GM12865 (cell line): ENCODE data around the gene LSM2.

Experiments used
- DNase-seq: peaks from one replicate; pipeline ENCODE4 v3.0.0; 2010; ENCODE audit warnings: low read depth
- H3K4me3 ChIP-seq: 2 replicates; pipeline ENCODE4 v1.5.1; 2011; ENCODE audit warnings: mild to moderate bottlenecking, low read depth, low read length, control low read depth
- TF ChIP-seq, protein P1 (sequence below): IDR thresholded peaks from 2 replicates; pipeline ENCODE4 v1.5.1; 2011; ENCODE audit warnings: low read length, control low read depth, low read depth, inconsistent platforms; ENCODE audit not compliant: insufficient read depth; ENCODE audit errors: missing control alignments

The LSM2 gene

GRCh38 chr6:31834367-31835250, 27.8 kb upstream of the LSM2 start:
- H3K4me3 ChIP-seq, result peak overlapping the region; percentile 76
- DNase-seq, result peak; percentile 94
- TF ChIP-seq, protein P1, sequence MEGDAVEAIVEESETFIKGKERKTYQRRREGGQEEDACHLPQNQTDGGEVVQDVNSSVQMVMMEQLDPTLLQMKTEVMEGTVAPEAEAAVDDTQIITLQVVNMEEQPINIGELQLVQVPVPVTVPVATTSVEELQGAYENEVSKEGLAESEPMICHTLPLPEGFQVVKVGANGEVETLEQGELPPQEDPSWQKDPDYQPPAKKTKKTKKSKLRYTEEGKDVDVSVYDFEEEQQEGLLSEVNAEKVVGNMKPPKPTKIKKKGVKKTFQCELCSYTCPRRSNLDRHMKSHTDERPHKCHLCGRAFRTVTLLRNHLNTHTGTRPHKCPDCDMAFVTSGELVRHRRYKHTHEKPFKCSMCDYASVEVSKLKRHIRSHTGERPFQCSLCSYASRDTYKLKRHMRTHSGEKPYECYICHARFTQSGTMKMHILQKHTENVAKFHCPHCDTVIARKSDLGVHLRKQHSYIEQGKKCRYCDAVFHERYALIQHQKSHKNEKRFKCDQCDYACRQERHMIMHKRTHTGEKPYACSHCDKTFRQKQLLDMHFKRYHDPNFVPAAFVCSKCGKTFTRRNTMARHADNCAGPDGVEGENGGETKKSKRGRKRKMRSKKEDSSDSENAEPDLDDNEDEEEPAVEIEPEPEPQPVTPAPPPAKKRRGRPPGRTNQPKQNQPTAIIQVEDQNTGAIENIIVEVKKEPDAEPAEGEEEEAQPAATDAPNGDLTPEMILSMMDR, result no peak

GRCh38 chr6:31831350-31832215, 24.8 kb upstream of the LSM2 start:
- TF ChIP-seq, protein P1, result no peak
- DNase-seq, result no peak
- H3K4me3 ChIP-seq, result peak overlapping the region; percentile 83

- peak overlapping the region; percentile 83 for H3K4me3 ChIP-seq
- DNase-seq, result no peak
- TF ChIP-seq, protein P1, result no peak
Observed at GRCh38 chr6:31830886-31831335, 24.1 kb upstream of the LSM2 start.

GRCh38 chr6:31829633-31830283, 23.0 kb upstream of the LSM2 start:
- DNase-seq, result peak; percentile 45

DNA sequence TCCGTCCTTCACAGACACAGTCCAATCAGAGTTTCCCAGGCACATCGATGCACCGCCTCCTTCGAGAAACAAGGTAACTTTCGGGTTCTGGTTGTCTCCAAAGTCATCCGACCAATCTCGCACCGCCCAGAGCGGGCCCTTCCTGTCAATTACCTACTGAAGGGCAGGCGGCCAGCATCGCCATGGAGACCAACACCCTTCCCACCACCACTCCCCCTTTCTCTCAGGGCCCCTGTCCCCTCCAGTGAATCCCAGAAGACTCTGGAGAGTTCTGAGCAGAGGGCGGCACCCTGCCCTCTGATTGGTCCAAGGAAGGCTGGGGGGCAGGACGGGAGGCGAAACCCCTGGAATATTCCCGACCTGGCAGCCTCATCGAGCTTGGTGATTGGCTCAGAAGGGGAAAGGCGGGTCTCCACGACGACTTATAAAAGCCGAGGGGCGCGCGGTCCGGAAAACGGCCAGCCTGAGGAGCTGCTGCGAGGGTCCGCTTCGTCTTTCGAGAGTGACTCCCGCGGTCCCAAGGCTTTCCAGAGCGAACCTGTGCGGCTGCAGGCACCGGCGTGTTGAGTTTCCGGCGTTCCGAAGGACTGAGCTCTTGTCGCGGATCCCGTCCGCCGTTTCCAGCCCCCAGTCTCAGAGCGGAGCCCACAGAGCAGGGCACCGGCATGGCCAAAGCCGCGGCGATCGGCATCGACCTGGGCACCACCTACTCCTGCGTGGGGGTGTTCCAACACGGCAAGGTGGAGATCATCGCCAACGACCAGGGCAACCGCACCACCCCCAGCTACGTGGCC, 20.7 kb upstream of the LSM2 start, which contains the start of gene HSPA1B:
Gene HSPA1B, plus strand, starts transcription at position 453 of the 794 bp plus-strand sequence. Its CDS starts 213 bp downstream, at position 666.
- DNase-seq, result peak; percentile 99
- TF ChIP-seq, protein P1, result no peak
- peak within 1 kb of the TSS; percentile 78 for H3K4me3 ChIP-seq

More at GRCh38 chr6:31829633-31830283, 23.0 kb upstream of the LSM2 start:
- TF ChIP-seq, protein P1, result peak; percentile 18
- peak overlapping the region; percentile 83 for H3K4me3 ChIP-seq
